ENCODE data around the gene NADSYN1. TPM values are rescaled to one million over a fixed set of nuclear protein-coding genes. Genes with fewer than 3 reads are reported as not detected.

Gene NADSYN1
- total and polyA plus RNA-seq, 4 experiments from 2014 or later, result 35.9 to 243 (median 136) TPM

DNA sequence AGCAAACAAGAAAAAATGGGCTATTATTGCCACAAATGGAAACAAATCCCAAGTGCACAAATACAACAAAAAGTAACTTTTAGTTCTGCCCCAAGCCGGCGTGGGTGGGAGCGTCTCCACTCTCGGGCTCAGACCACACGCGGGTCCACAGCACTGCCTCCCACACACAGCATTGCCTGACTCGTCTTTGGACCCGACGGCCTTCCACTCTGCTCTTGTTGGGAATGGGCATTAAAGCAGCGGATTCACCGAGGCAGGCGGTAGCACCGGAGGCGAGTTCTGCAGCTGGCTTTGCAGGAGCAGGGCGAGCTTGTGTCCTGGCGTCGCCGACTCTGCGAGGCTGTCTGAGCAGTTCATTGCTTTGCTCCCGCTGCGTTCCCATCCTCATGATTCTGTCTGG is 23.0 kb downstream of the NADSYN1 start:
- Histone ChIP-seq H3K27me3 (ENCODE audit: insufficient read depth, low read length) (no peaks in the 10 kb centered on the region), H3K27ac (ENCODE audit: low read depth, low read length) (no peak overlapping the region), H3K4me3 (ENCODE audit: low read length in 2 of 2) (no peak overlapping the region), H3K36me3 (ENCODE audit: insufficient read depth, low read length) (peaks cover 90% of the 10 kb centered on the region), H3K9me3 (ENCODE audit: control insufficient read depth in 1 of 2, low read length in 2 of 2) (no peaks in the 10 kb centered on the region), H3K4me1 (ENCODE audit: insufficient read depth, low read length) (no peaks in the 10 kb centered on the region)
- intact Hi-C loops (cut with micrococcal nuclease), result no loop called here
- Mint-ChIP-seq H3K27ac (no peak overlapping the region), H3K9me3 (no peaks in the 10 kb centered on the region), H3K27me3 (no peaks in the 10 kb centered on the region), H3K4me1 (no peaks in the 10 kb centered on the region), H3K36me3 (peaks cover 45 to 67% of the 10 kb centered on the region in 2 donors), H3K4me3 (no peak overlapping the region)
- no peak for DNase-seq
- ChIA-PET POLR2A (ENCODE audit: partially characterized antibody) (no interaction called here), CTCF (ENCODE audit: partially characterized antibody) (no interaction called here)

- H3K9me3 Mint-ChIP-seq, result no peaks in the 10 kb centered on the region
- ChIA-PET CTCF (ENCODE audit: partially characterized antibody) (no interaction called here), POLR2A (ENCODE audit: partially characterized antibody) (no interaction called here)
- intact Hi-C loops (cut with micrococcal nuclease), result no loop called here
- no peak for DNase-seq
- H3K36me3 ChIP-seq (ENCODE audit: insufficient read depth, low read length), result peaks cover 84% of the 10 kb centered on the region
- H3K4me3 ChIP-seq (ENCODE audit: low read length in 2 of 2), result no peak overlapping the region
- H3K27me3 ChIP-seq (ENCODE audit: insufficient read depth, low read length), result no peaks in the 10 kb centered on the region
- no peaks in the 10 kb centered on the region for H3K9me3 ChIP-seq (ENCODE audit: control insufficient read depth in 1 of 2, low read length in 2 of 2)
- H3K36me3 Mint-ChIP-seq, result peaks cover 55 to 68% of the 10 kb centered on the region in 2 donors
- H3K4me3 Mint-ChIP-seq, result no peak overlapping the region
- no peaks in the 10 kb centered on the region for H3K4me1 ChIP-seq (ENCODE audit: insufficient read depth, low read length)
- H3K27me3 Mint-ChIP-seq, result no peaks in the 10 kb centered on the region
- H3K4me1 Mint-ChIP-seq, result no peaks in the 10 kb centered on the region
- no peak overlapping the region for H3K27ac ChIP-seq (ENCODE audit: low read depth, low read length)
- no peak overlapping the region for H3K27ac Mint-ChIP-seq
Observed at GRCh38 chr11:71476926-71477640, 24.1 kb downstream of the NADSYN1 start.

- H3K27ac ChIP-seq (ENCODE audit: low read depth, low read length), result no peak overlapping the region
- H3K36me3 Mint-ChIP-seq, result peaks cover 56 to 64% of the 10 kb centered on the region in 2 donors
- H3K9me3 Mint-ChIP-seq, result no peaks in the 10 kb centered on the region
- POLR2A ChIA-PET (ENCODE audit: partially characterized antibody), result no interaction called here
- H3K4me1 ChIP-seq (ENCODE audit: insufficient read depth, low read length), result no peaks in the 10 kb centered on the region
- H3K27ac Mint-ChIP-seq, result no peak overlapping the region
- H3K4me1 Mint-ChIP-seq, result no peaks in the 10 kb centered on the region
- CTCF ChIA-PET (ENCODE audit: partially characterized antibody), result no interaction called here
- no peaks in the 10 kb centered on the region for H3K27me3 ChIP-seq (ENCODE audit: insufficient read depth, low read length)
- H3K27me3 Mint-ChIP-seq, result no peaks in the 10 kb centered on the region
- H3K4me3 Mint-ChIP-seq, result no peak overlapping the region
- no peaks in the 10 kb centered on the region for H3K9me3 ChIP-seq (ENCODE audit: control insufficient read depth in 1 of 2, low read length in 2 of 2)
- DNase-seq, result no peak
- intact Hi-C loops (cut with micrococcal nuclease), result no loop called here
- H3K36me3 ChIP-seq (ENCODE audit: insufficient read depth, low read length), result peaks cover 79% of the 10 kb centered on the region
- no peak overlapping the region for H3K4me3 ChIP-seq (ENCODE audit: low read length in 2 of 2)
Observed at GRCh38 chr11:71477641-71478527, 24.9 kb downstream of the NADSYN1 start.

GRCh38 chr11:71478528-71478840 is 25.5 kb downstream of the NADSYN1 start:
- CTCF ChIA-PET (ENCODE audit: partially characterized antibody), result no interaction called here
- no peaks in the 10 kb centered on the region for H3K4me1 ChIP-seq (ENCODE audit: insufficient read depth, low read length)
- Mint-ChIP-seq H3K36me3 (peaks cover 62 to 67% of the 10 kb centered on the region in 2 donors), H3K27ac (no peak overlapping the region), H3K4me3 (no peak overlapping the region), H3K27me3 (no peaks in the 10 kb centered on the region), H3K4me1 (no peaks in the 10 kb centered on the region), H3K9me3 (no peaks in the 10 kb centered on the region)
- H3K27ac ChIP-seq (ENCODE audit: low read depth, low read length), result no peak overlapping the region
- no peaks in the 10 kb centered on the region for H3K27me3 ChIP-seq (ENCODE audit: insufficient read depth, low read length)
- DNase-seq, result no peak
- intact Hi-C loops (cut with micrococcal nuclease), result no loop called here
- peaks cover 79% of the 10 kb centered on the region for H3K36me3 ChIP-seq (ENCODE audit: insufficient read depth, low read length)
- POLR2A ChIA-PET (ENCODE audit: partially characterized antibody), result no interaction called here
- H3K9me3 ChIP-seq (ENCODE audit: control insufficient read depth in 1 of 2, low read length in 2 of 2), result no peaks in the 10 kb centered on the region
- no peak overlapping the region for H3K4me3 ChIP-seq (ENCODE audit: low read length in 2 of 2)

- ChIA-PET CTCF (ENCODE audit: partially characterized antibody) (no interaction called here), POLR2A (ENCODE audit: partially characterized antibody) (no interaction called here)
- Mint-ChIP-seq H3K27ac (no peak overlapping the region), H3K27me3 (no peaks in the 10 kb centered on the region), H3K9me3 (no peaks in the 10 kb centered on the region), H3K4me1 (peaks cover 0 to 5% (median 2%) of the 10 kb centered on the region in 4 donors), H3K4me3 (no peak overlapping the region), H3K36me3 (peaks cover 70 to 78% of the 10 kb centered on the region in 2 donors)
- no peak for DNase-seq
- H3K27me3 ChIP-seq (ENCODE audit: insufficient read depth, low read length), result no peaks in the 10 kb centered on the region
- intact Hi-C loops (cut with micrococcal nuclease), result no loop called here
- peaks cover 81% of the 10 kb centered on the region for H3K36me3 ChIP-seq (ENCODE audit: insufficient read depth, low read length)
- H3K27ac ChIP-seq (ENCODE audit: low read depth, low read length), result no peak overlapping the region
- H3K4me3 ChIP-seq (ENCODE audit: low read length in 2 of 2), result no peak overlapping the region
- no peaks in the 10 kb centered on the region for H3K4me1 ChIP-seq (ENCODE audit: insufficient read depth, low read length)
- H3K9me3 ChIP-seq (ENCODE audit: control insufficient read depth in 1 of 2, low read length in 2 of 2), result no peaks in the 10 kb centered on the region
Observed at GRCh38 chr11:71481101-71481960, 28.3 kb downstream of the NADSYN1 start.

GRCh38 chr11:71482216-71482615 is 29.2 kb downstream of the NADSYN1 start:
- ChIA-PET CTCF (ENCODE audit: partially characterized antibody) (no interaction called here), POLR2A (ENCODE audit: partially characterized antibody) (no interaction called here)
- H3K27me3 ChIP-seq (ENCODE audit: insufficient read depth, low read length), result no peaks in the 10 kb centered on the region
- no peak overlapping the region for H3K4me3 Mint-ChIP-seq
- no peaks in the 10 kb centered on the region for H3K9me3 Mint-ChIP-seq
- no peak overlapping the region for H3K4me3 ChIP-seq (ENCODE audit: low read length in 2 of 2)
- H3K27ac ChIP-seq (ENCODE audit: low read depth, low read length), result no peak overlapping the region
- peaks cover 72 to 75% of the 10 kb centered on the region in 2 donors for H3K36me3 Mint-ChIP-seq
- no peaks in the 10 kb centered on the region for H3K9me3 ChIP-seq (ENCODE audit: control insufficient read depth in 1 of 2, low read length in 2 of 2)
- intact Hi-C loops (cut with micrococcal nuclease), result no loop called here
- H3K27ac Mint-ChIP-seq, result no peak overlapping the region
- H3K4me1 Mint-ChIP-seq, result peaks cover 0 to 8% (median 3%) of the 10 kb centered on the region in 4 donors
- H3K4me1 ChIP-seq (ENCODE audit: insufficient read depth, low read length), result no peaks in the 10 kb centered on the region
- no peaks in the 10 kb centered on the region for H3K27me3 Mint-ChIP-seq
- no peak for DNase-seq
- H3K36me3 ChIP-seq (ENCODE audit: insufficient read depth, low read length), result peaks cover 75% of the 10 kb centered on the region

GRCh38 chr11:71482746-71483364 is 29.9 kb downstream of the NADSYN1 start:
- POLR2A ChIA-PET (ENCODE audit: partially characterized antibody), result no interaction called here
- Histone ChIP-seq H3K4me3 (ENCODE audit: low read length in 2 of 2) (no peak overlapping the region), H3K27ac (ENCODE audit: low read depth, low read length) (no peak overlapping the region), H3K9me3 (ENCODE audit: control insufficient read depth in 1 of 2, low read length in 2 of 2) (no peaks in the 10 kb centered on the region), H3K4me1 (ENCODE audit: insufficient read depth, low read length) (no peaks in the 10 kb centered on the region), H3K27me3 (ENCODE audit: insufficient read depth, low read length) (no peaks in the 10 kb centered on the region), H3K36me3 (ENCODE audit: insufficient read depth, low read length) (peaks cover 69% of the 10 kb centered on the region)
- CTCF ChIA-PET (ENCODE audit: partially characterized antibody), result no interaction called here
- intact Hi-C loops (cut with micrococcal nuclease), result no loop called here
- Mint-ChIP-seq H3K9me3 (no peaks in the 10 kb centered on the region), H3K36me3 (peaks cover 70 to 72% of the 10 kb centered on the region in 2 donors), H3K4me3 (no peak overlapping the region), H3K27me3 (no peaks in the 10 kb centered on the region), H3K27ac (no peak overlapping the region), H3K4me1 (peaks cover 0 to 9% (median 3%) of the 10 kb centered on the region in 4 donors)
- DNase-seq, result no peak

Data from CD4-positive, alpha-beta memory T cell (primary cell).